Hepatocyte (in vitro differentiated cells): ENCODE results near the gene NKAIN2. TPM values are rescaled to one million over a fixed set of nuclear protein-coding genes. Genes with fewer than 3 reads are reported as not detected.

Experiments
- DNase-seq: peaks from one replicate; pipeline ENCODE4 v3.0.0-alpha.2; 2016; ENCODE audit warnings: low spot score
- H2AFZ ChIP-seq: fragments of 200-600 bp; sonication (generic); 2 replicates; pipeline ENCODE4 v1.6.0; 2016; ENCODE audit warnings: antibody characterized with exemption, mild to moderate bottlenecking
- H3K27ac ChIP-seq: fragments of 200-600 bp; sonication (generic); 2 replicates; pipeline ENCODE4 v1.5.1; 2016; ENCODE audit warnings: mild to moderate bottlenecking
- H3K27me3 ChIP-seq: fragments of 200-600 bp; sonication (generic); 2 replicates; pipeline ENCODE4 v1.6.1; 2016
- H3K36me3 ChIP-seq: fragments of 200-600 bp; sonication (generic); replicated peaks from 2 replicates; pipeline ENCODE4 v1.5.1; 2016; ENCODE audit warnings: low read depth; ENCODE audit not compliant: insufficient read depth
- H3K4me1 ChIP-seq: fragments of 200-600 bp; sonication (generic); 2 replicates; pipeline ENCODE4 v1.5.1; 2016; ENCODE audit warnings: mild to moderate bottlenecking, moderate library complexity; ENCODE audit not compliant: insufficient read depth
- H3K4me2 ChIP-seq: fragments of 200-600 bp; sonication (generic); 2 replicates; pipeline ENCODE4 v1.6.0; 2016
- H3K4me3 ChIP-seq: fragments of 200-600 bp; sonication (generic); 2 replicates; pipeline ENCODE4 v1.5.1; 2016; ENCODE audit warnings: mild to moderate bottlenecking
- H3K79me2 ChIP-seq: fragments of 200-600 bp; sonication (generic); 2 replicates; pipeline ENCODE4 v1.6.0; 2017; ENCODE audit warnings: mild to moderate bottlenecking
- H3K9me2 ChIP-seq: fragments of 200-600 bp; sonication (generic); replicated peaks from 2 replicates; pipeline ENCODE4 v1.6.0; 2017; ENCODE audit warnings: mild to moderate bottlenecking; ENCODE audit not compliant: insufficient read depth
- H3K9me3 ChIP-seq: fragments of 200-600 bp; sonication (generic); 2 replicates; pipeline ENCODE4 v1.5.1; 2016; ENCODE audit warnings: low read depth, mild to moderate bottlenecking
- H4K20me1 ChIP-seq: fragments of 200-600 bp; sonication (generic); 2 replicates; pipeline ENCODE4 v1.6.0; 2016; ENCODE audit warnings: mild to moderate bottlenecking; ENCODE audit not compliant: insufficient read depth, poor library complexity, severe bottlenecking
- EZH2 ChIP-seq: fragments of 200-600 bp; sonication (generic); IDR thresholded peaks from 2 replicates; pipeline ENCODE4 v1.6.1; 2016; ENCODE audit warnings: antibody characterized with exemption, mild to moderate bottlenecking, borderline replicate concordance
- EZH2phosphoT487 ChIP-seq: fragments of 200-600 bp; sonication (generic); IDR thresholded peaks from one replicate; pipeline ENCODE4 v1.6.1; 2018; ENCODE audit warnings: antibody characterized with exemption, mild to moderate bottlenecking, low read depth, moderate library complexity; ENCODE audit not compliant: unreplicated experiment, severe bottlenecking
- WGBS: methylation state at CpG from one replicate; pipeline ENCODE4 v1.1.6; 2016; ENCODE audit warnings: low lambda C conversion rate; ENCODE audit errors: missing lambda C conversion rate; 5-methylcytosine and 5-hydroxymethylcytosine counted together
- polyA plus RNA-seq: library from polyadenylated mRNA; unstranded; fragments of >200 nt; fragmentation: Nextera tagmentation; extraction: Ambion mirVana; gene quantifications from 2 replicates; pipeline ENCODE4 v1.2.1, GENCODE V29; 2016
- total RNA-seq: library from RNA; depleted of rRNA; stranded (reverse); fragments of >200 nt; gene quantifications from 2 replicates; pipeline ENCODE4 v1.2.3, GENCODE V29; 2014
- TF ChIP-seq, protein P1 (sequence below): fragments of 200-600 bp; sonication (generic); IDR thresholded peaks from 2 replicates; pipeline ENCODE4 v1.5.1; 2016; ENCODE audit warnings: antibody characterized with exemption, mild to moderate bottlenecking; ENCODE audit not compliant: poor library complexity

NKAIN2 gene
- total and polyA plus RNA-seq, 2 experiments from 2014 or later, result 0.48 to 2.6 TPM

DNA sequence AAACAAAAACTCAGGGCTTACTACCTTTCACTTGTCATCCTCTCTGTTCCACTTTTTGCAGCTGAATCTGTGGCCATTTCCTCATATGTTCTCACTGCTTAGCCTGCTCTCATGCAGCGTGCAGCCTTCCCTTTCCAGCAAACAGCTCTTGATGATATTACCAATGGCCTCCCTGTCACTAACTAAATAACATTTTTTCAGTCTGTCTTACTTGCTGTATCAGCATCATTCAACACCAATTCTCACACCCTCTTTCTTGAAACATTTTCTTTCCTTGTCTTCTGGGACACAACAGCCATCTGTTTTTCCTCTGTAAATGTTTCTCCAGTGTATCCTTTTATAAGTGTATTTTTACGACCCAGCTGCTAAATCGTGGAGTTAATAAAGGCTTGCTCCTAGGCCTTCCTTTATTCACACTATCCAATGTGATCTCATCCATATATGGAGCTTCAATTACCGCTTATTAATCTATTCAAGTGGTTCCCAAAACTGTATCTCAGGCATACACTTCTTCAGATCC, 634.9 kb downstream of the NKAIN2 start:
- TF ChIP-seq, protein P1, sequence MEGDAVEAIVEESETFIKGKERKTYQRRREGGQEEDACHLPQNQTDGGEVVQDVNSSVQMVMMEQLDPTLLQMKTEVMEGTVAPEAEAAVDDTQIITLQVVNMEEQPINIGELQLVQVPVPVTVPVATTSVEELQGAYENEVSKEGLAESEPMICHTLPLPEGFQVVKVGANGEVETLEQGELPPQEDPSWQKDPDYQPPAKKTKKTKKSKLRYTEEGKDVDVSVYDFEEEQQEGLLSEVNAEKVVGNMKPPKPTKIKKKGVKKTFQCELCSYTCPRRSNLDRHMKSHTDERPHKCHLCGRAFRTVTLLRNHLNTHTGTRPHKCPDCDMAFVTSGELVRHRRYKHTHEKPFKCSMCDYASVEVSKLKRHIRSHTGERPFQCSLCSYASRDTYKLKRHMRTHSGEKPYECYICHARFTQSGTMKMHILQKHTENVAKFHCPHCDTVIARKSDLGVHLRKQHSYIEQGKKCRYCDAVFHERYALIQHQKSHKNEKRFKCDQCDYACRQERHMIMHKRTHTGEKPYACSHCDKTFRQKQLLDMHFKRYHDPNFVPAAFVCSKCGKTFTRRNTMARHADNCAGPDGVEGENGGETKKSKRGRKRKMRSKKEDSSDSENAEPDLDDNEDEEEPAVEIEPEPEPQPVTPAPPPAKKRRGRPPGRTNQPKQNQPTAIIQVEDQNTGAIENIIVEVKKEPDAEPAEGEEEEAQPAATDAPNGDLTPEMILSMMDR, result no peak
- no peak for TF ChIP-seq EZH2
- Histone ChIP-seq H3K9me2 (no peaks in the 10 kb centered on the region), H3K27me3 (no peaks in the 10 kb centered on the region), H3K36me3 (no peaks in the 10 kb centered on the region), H2AFZ (no peak overlapping the region), H3K4me3 (no peak overlapping the region), H3K27ac (no peak overlapping the region), H3K79me2 (no peaks in the 10 kb centered on the region), H3K4me2 (no peak overlapping the region), H3K9me3 (no peaks in the 10 kb centered on the region), H3K4me1 (no peaks in the 10 kb centered on the region), H4K20me1 (no peaks in the 10 kb centered on the region)
- 66% methylated on average over 4 of the region's 4 CpGs for whole genome bisulfite sequencing
- DNase-seq, result no peak

DNA sequence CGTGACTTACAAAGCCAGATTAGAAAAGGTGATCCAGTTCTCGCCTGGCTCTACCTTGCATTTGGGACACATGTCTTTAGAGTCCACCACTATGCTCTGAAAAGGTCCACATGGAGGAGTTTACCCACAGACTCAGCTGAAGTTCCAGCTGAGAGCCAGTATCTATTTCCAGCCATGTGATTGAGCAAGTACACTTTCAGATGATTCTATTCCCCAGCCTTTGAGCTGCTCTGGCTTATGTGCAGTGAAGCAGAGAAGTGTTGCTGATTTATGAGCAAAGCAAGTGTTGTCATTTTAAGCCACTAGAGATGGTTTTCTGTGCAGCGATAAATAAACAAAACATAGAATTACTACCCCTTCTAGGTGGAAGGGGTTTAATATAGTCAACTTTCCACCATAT, 637.8 kb downstream of the NKAIN2 start:
- Histone ChIP-seq H3K4me1 (no peaks in the 10 kb centered on the region), H3K27me3 (no peaks in the 10 kb centered on the region), H3K36me3 (no peaks in the 10 kb centered on the region), H3K4me2 (no peak overlapping the region), H3K4me3 (no peak overlapping the region), H3K9me3 (no peaks in the 10 kb centered on the region), H2AFZ (no peak overlapping the region), H3K9me2 (no peaks in the 10 kb centered on the region), H3K79me2 (no peaks in the 10 kb centered on the region), H3K27ac (no peak overlapping the region), H4K20me1 (no peaks in the 10 kb centered on the region)
- 91% methylated on average over 3 of the region's 3 CpGs for WGBS
- DNase-seq, result no peak
- TF ChIP-seq EZH2, result no peak
- TF ChIP-seq, protein P1, result no peak

DNA sequence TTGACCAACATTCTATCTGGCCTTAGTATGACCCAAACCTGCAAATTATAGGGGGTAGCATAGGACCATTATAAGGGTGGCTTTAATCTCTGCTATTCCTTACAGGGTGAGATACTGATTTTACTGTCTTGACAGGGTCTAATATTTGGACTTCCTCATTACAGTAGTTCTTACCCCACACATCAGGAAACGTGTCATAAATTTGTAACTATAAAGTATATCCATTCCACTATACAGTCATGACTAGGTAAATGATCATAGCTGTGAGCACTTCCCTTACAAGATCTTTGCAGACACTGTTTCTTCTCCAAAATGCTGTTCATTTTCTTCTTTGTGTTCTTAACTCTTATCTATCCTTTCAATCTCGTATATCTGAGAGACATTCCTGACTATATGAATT, 639.9 kb downstream of the NKAIN2 start:
- H2AFZ ChIP-seq, result no peak overlapping the region
- no peak overlapping the region for H3K4me2 ChIP-seq
- no peaks in the 10 kb centered on the region for H3K36me3 ChIP-seq
- no peaks in the 10 kb centered on the region for H3K79me2 ChIP-seq
- no peak overlapping the region for H3K4me3 ChIP-seq
- DNase-seq, result no peak
- H3K9me2 ChIP-seq, result no peaks in the 10 kb centered on the region
- TF ChIP-seq, protein P1, result no peak
- TF ChIP-seq EZH2phosphoT487 (no peak), EZH2 (no peak)
- H3K4me1 ChIP-seq, result no peaks in the 10 kb centered on the region
- no peak overlapping the region for H3K27ac ChIP-seq
- no peaks in the 10 kb centered on the region for H3K27me3 ChIP-seq
- no peaks in the 10 kb centered on the region for H3K9me3 ChIP-seq
- H4K20me1 ChIP-seq, result no peaks in the 10 kb centered on the region
- 73% methylated on average over 2 of the region's 2 CpGs for WGBS

DNA sequence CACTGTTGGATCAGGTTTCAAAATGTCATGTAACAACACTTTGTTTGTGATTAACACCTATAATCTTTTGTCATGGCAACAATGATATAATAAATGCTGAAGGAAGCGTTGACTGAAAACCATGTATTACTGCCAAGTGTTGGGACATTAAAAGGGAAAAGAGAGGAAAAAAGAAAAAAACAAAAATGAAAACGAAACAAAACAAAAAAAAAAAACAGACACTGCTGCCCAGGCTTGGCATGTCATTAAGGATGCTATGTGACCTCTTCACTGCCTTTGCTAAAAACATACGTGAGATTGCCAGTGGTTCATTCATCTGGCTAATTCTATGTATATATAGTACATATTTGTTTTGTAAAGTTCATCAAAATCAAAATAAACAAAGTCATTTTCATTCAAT, 641.9 kb downstream of the NKAIN2 start:
- no peak overlapping the region for H3K4me3 ChIP-seq
- H3K36me3 ChIP-seq, result no peaks in the 10 kb centered on the region
- no peaks in the 10 kb centered on the region for H4K20me1 ChIP-seq
- H3K27me3 ChIP-seq, result no peaks in the 10 kb centered on the region
- no peak overlapping the region for H3K4me2 ChIP-seq
- H3K79me2 ChIP-seq, result no peaks in the 10 kb centered on the region
- 84% methylated on average over 3 of the region's 3 CpGs for WGBS
- TF ChIP-seq EZH2phosphoT487 (no peak), EZH2 (no peak)
- TF ChIP-seq, protein P1, result no peak
- H3K9me3 ChIP-seq, result no peaks in the 10 kb centered on the region
- H3K27ac ChIP-seq, result no peak overlapping the region
- DNase-seq, result no peak
- no peaks in the 10 kb centered on the region for H3K9me2 ChIP-seq
- no peaks in the 10 kb centered on the region for H3K4me1 ChIP-seq
- H2AFZ ChIP-seq, result no peak overlapping the region
